PC-3 (cell line): ENCODE measurements around the gene CDKN2AIP.

Source experiments
- EZH2 ChIP-seq: fragments of 300-600 bp; sonication (generic); IDR thresholded peaks from one replicate; pipeline ENCODE4 v1.6.1; 2017; ENCODE audit warnings: antibody characterized with exemption, mild to moderate bottlenecking, low read length; ENCODE audit not compliant: unreplicated experiment
- EZH2phosphoT487 ChIP-seq: fragments of 300-600 bp; sonication (generic); IDR thresholded peaks from 2 replicates; pipeline ENCODE4 v1.6.1; 2018; ENCODE audit warnings: mild to moderate bottlenecking, antibody characterized with exemption, low read length, borderline replicate concordance
- TF ChIP-seq, protein P1 (sequence below): fragments of 300-600 bp; sonication (generic); conservative IDR thresholded peaks from 2 replicates; pipeline ENCODE4 v1.5.1; 2017; ENCODE audit warnings: antibody characterized with exemption, low read depth, mild to moderate bottlenecking, low read length

DNA sequence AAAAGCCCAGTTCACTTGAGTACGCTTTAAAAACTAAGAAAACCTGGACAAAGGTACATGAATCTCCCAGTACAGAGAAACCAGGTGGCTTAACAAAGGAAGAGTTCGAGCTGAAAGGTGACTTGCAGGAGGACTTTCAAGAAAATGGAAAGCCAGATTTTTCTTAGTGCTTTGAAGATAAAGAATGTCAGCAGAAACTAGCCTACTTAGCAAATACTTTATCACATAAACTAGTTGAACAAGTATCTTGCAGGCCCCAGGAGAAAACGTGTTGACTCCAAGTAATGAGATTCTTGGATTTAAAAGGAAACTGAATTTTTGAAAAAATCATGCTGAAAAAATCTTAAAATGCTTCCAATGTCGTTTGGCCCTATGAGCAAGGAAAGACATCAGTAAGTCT is 26.4 kb downstream of the CDKN2AIP start:
- TF ChIP-seq, protein P1, sequence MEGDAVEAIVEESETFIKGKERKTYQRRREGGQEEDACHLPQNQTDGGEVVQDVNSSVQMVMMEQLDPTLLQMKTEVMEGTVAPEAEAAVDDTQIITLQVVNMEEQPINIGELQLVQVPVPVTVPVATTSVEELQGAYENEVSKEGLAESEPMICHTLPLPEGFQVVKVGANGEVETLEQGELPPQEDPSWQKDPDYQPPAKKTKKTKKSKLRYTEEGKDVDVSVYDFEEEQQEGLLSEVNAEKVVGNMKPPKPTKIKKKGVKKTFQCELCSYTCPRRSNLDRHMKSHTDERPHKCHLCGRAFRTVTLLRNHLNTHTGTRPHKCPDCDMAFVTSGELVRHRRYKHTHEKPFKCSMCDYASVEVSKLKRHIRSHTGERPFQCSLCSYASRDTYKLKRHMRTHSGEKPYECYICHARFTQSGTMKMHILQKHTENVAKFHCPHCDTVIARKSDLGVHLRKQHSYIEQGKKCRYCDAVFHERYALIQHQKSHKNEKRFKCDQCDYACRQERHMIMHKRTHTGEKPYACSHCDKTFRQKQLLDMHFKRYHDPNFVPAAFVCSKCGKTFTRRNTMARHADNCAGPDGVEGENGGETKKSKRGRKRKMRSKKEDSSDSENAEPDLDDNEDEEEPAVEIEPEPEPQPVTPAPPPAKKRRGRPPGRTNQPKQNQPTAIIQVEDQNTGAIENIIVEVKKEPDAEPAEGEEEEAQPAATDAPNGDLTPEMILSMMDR, result no peak
- TF ChIP-seq EZH2phosphoT487 (no peak), EZH2 (no peak)
